ENCODE results near the gene MAGEF1. TPM values are rescaled to one million over a fixed set of nuclear protein-coding genes. Genes with fewer than 3 reads are reported as not detected.

The MAGEF1 gene
- total and polyA plus RNA-seq, 9 of the 15 experiments (the other 6 are each of a cell fraction or from before 2014, with no cell fraction given) = 1.5 to 39.1 (median 19.8) TPM

- CTCF ChIA-PET (ENCODE audit: low intra/inter-chr PET ratio) = no interaction called here
- Histone ChIP-seq H3K36me3 (ENCODE audit: control insufficient read depth, insufficient read depth, low read length) (no peaks in the 10 kb centered on the region), H3K4me3 (no peak overlapping the region), H3K27ac (ENCODE audit: extremely low read depth, low read depth, low read length) (no peak overlapping the region), H3K4me2 (ENCODE audit: insufficient read depth, low read length) (no peak overlapping the region), H3K4me1 (replicated peaks in 1 of 2; ENCODE audit: control insufficient read depth in 2 of 2, insufficient read depth in 2 of 2, low read length in 2 of 2) (peaks cover 6 to 8% of the 10 kb centered on the region in 2 experiments), H3K9ac (ENCODE audit: insufficient read depth in 1 of 2, low read depth in 2 of 2, low read length in 2 of 2) (no peak overlapping the region), H3K9me1 (ENCODE audit: control insufficient read depth, insufficient read depth, low read length) (no peaks in the 10 kb centered on the region), H3K27me3 (ENCODE audit: control insufficient read depth in 2 of 2, insufficient read depth in 2 of 2, low read length in 2 of 2) (no peaks in the 10 kb centered on the region; a peak in 2 of 5 replicates), H3K79me2 (ENCODE audit: control insufficient read depth, insufficient read depth, low read length) (no peaks in the 10 kb centered on the region), H4K20me1 (replicated peaks; ENCODE audit: control insufficient read depth, insufficient read depth, low read length) (no peaks in the 10 kb centered on the region), H3K9me3 (replicated peaks; ENCODE audit: control insufficient read depth, insufficient read depth, low read depth, low read length) (no peaks in the 10 kb centered on the region), H2AFZ (ENCODE audit: low read depth, low read length) (no peak overlapping the region)
- no TSS peak for BruUV-seq (replicated peaks)
- POLR2A ChIA-PET = interaction anchor here (1.3 kb wide), 1 partner anchor 7 kb away, joined by 4 read pairs; no protein-coding TSS in a partner anchor
- no peak for TF ChIP-seq GATAD2B (IDR thresholded peaks at IDR 0.05; ENCODE audit: borderline replicate concordance)
- TF ChIP-seq ASH1L (IDR thresholded peaks at IDR 0.05; ENCODE audit: borderline replicate concordance, low read depth, partially characterized antibody) = no peak
- no peak for TF ChIP-seq NR0B1 (IDR thresholded peaks at IDR 0.05; ENCODE audit: partially characterized antibody)
- TF ChIP-seq AFF1 (IDR thresholded peaks at IDR 0.05; ENCODE audit: low read depth in 1 of 2, partially characterized antibody in 2 of 2) = no peak
- TF ChIP-seq XRCC5 (IDR thresholded peaks at IDR 0.05; ENCODE audit: low read depth, low read length) = no peak
- TF ChIP-seq PHB (CRISPR knock-in tag; IDR thresholded peaks at IDR 0.05) = no peak
- no peak for TF ChIP-seq MTF1 (CRISPR knock-in tag; IDR thresholded peaks at IDR 0.05; ENCODE audit: borderline replicate concordance)
- TF ChIP-seq RBM15 (IDR thresholded peaks at IDR 0.05; ENCODE audit: insufficient read depth, low read length) = no peak
- TF ChIP-seq CTBP1 (IDR thresholded peaks at IDR 0.05; ENCODE audit: borderline replicate concordance) = no peak
- no peak for TF ChIP-seq ZNF518B (CRISPR knock-in tag; IDR thresholded peaks at IDR 0.05)
- ATAC-seq (no peak), DNase-seq (ENCODE audit: extremely low read depth in 1 of 4, low spot score in 3 of 4) (peak in 1 of 4 experiments; percentile 4), FAIRE-seq (no peak)
- 6% methylated on average over 4 of the region's 4 CpGs for WGBS (ENCODE audit: insufficient coverage, low coverage, missing lambda C conversion rate)
- in situ Hi-C loops (cut with MboI) (no loop called here), intact Hi-C loops (cut with micrococcal nuclease) (loop anchor here (10.0 kb wide), 1 partner anchor 335 kb away; the partner anchor contains the start of gene CHRD)
Observed at GRCh38 chr3:184719709-184720108, 7.8 kb upstream of the MAGEF1 start.
